GM21723 (cell line): Measurements from ENCODE around the gene COX5B.

ENCODE experiments used
- ATAC-seq: cut with Tn5 transposase; IDR thresholded peaks from one replicate; pipeline ENCODE4 v1.9.1; 2021; ENCODE audit warnings: mild to moderate bottlenecking, moderate library complexity; ENCODE audit not compliant: unreplicated experiment

COX5B gene

GRCh38 chr2:97653874-97654273 lies 8.0 kb downstream of the COX5B start:
- no peak for ATAC-seq

GRCh38 chr2:97654309-97654708 lies 8.4 kb downstream of the COX5B start:
- no peak for ATAC-seq

- ATAC-seq: no peak
These were observed 8.9 kb downstream of the COX5B start for GRCh38 chr2:97654791-97655190.

- no peak for ATAC-seq
These were observed 10.4 kb downstream of the COX5B start for GRCh38 chr2:97656129-97656755.

- ATAC-seq: no peak
These were observed 11.2 kb downstream of the COX5B start for GRCh38 chr2:97656905-97657587.

- no peak for ATAC-seq
These were observed 12.3 kb downstream of the COX5B start for GRCh38 chr2:97657986-97658690.

GRCh38 chr2:97658691-97659157 lies 12.9 kb downstream of the COX5B start:
- ATAC-seq: no peak

- no peak for ATAC-seq
These were observed 13.6 kb downstream of the COX5B start for GRCh38 chr2:97659256-97660043.

GRCh38 chr2:97660044-97660774 lies 14.3 kb downstream of the COX5B start:
- no peak for ATAC-seq

GRCh38 chr2:97660775-97661389 lies 15.0 kb downstream of the COX5B start:
- no peak for ATAC-seq

GRCh38 chr2:97661927-97662326 lies 16.1 kb downstream of the COX5B start:
- no peak for ATAC-seq

GRCh38 chr2:97662386-97662894 lies 16.6 kb downstream of the COX5B start:
- ATAC-seq: peak; percentile 23

GRCh38 chr2:97662895-97663625 lies 17.2 kb downstream of the COX5B start:
- ATAC-seq: peak; percentile 44

GRCh38 chr2:97663626-97663961 lies 17.7 kb downstream of the COX5B start:
- ATAC-seq: no peak

- peak; percentile 86 for ATAC-seq
These were observed 18.2 kb downstream of the COX5B start, which contains the start of gene ACTR1B for GRCh38 chr2:97663962-97664635. Gene ACTR1B (minus strand): TSS chr2:97664044. CDS start chr2:97663890, 154 bp downstream.

- ATAC-seq: no peak
These were observed 18.7 kb downstream of the COX5B start for GRCh38 chr2:97664636-97664970.

GRCh38 chr2:97669448-97669847 lies 23.6 kb downstream of the COX5B start, which contains the start of gene C2orf92:
Gene C2orf92 (plus strand): TSS chr2:97669713. CDS start chr2:97669789, 76 bp downstream.
- no peak for ATAC-seq

- ATAC-seq: no peak
These were observed 24.6 kb downstream of the COX5B start for GRCh38 chr2:97670471-97670870.

GRCh38 chr2:97671526-97671925 lies 25.7 kb downstream of the COX5B start:
- no peak for ATAC-seq
